VCaP (cell line): ENCODE data around the gene MPZL3.
"Not testable (repeated sequence)": the region's sequence is repeated elsewhere in the genome, so short reads cannot be mapped to it uniquely, and the experiment has no call there.

ENCODE experiments used
- H3K27ac ChIP-seq: fragments of 450-650 bp; 2 replicates; pipeline ENCODE4 v1.5.1; 2017
- TF ChIP-seq, protein P1 (sequence below): fragments of 450-650 bp; conservative IDR thresholded peaks from 2 replicates; pipeline ENCODE4 v1.5.1; 2017; ENCODE audit warnings: mild to moderate bottlenecking, moderate library complexity

MPZL3 gene

GRCh38 chr11:118186346-118187107, 65.6 kb downstream of the MPZL3 start:
- H3K27ac ChIP-seq: no peak overlapping the region
- TF ChIP-seq, protein P1, sequence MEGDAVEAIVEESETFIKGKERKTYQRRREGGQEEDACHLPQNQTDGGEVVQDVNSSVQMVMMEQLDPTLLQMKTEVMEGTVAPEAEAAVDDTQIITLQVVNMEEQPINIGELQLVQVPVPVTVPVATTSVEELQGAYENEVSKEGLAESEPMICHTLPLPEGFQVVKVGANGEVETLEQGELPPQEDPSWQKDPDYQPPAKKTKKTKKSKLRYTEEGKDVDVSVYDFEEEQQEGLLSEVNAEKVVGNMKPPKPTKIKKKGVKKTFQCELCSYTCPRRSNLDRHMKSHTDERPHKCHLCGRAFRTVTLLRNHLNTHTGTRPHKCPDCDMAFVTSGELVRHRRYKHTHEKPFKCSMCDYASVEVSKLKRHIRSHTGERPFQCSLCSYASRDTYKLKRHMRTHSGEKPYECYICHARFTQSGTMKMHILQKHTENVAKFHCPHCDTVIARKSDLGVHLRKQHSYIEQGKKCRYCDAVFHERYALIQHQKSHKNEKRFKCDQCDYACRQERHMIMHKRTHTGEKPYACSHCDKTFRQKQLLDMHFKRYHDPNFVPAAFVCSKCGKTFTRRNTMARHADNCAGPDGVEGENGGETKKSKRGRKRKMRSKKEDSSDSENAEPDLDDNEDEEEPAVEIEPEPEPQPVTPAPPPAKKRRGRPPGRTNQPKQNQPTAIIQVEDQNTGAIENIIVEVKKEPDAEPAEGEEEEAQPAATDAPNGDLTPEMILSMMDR: no peak

DNA sequence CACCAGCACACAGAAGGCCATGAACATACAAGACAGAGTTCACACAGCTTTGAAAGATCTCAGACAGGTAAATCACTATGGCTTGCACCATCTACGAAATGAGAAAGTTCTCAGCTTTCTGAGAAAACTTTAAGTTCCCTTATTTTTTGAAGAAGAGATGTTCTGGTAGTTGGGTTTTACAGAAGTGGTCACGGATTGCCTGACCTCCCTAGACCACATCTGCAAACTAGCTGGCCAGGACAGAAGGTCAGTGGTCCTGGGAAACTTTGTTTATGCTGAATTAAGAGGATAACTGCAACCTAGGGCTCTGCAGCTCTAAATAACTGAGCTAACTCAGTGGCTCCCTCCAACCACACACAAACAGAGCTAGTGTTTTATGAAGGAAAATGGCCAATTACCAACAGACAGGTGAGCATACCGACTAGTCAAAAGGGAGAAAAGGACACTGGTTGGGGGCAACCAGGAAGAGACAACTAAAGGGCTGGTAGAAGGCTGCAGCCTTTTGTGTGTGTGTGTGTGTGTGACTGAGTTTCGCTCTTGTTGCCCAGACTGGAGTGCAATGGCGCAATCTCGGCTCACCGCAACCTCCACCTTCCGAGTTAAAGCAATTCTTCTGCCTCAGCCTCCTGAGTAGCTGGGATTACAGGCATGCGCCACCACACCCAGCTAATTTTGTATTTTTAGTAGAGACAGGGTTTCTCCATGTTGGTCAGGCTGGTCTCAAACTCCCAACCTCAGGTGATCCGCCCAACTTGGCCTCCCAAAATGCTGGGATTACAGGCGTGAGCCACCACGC, 67.2 kb downstream of the MPZL3 start:
- TF ChIP-seq, protein P1: no peak
- no peak overlapping the region for H3K27ac ChIP-seq

GRCh38 chr11:118183691-118184090, 68.5 kb downstream of the MPZL3 start:
- H3K27ac ChIP-seq: not testable (repeated sequence)

DNA sequence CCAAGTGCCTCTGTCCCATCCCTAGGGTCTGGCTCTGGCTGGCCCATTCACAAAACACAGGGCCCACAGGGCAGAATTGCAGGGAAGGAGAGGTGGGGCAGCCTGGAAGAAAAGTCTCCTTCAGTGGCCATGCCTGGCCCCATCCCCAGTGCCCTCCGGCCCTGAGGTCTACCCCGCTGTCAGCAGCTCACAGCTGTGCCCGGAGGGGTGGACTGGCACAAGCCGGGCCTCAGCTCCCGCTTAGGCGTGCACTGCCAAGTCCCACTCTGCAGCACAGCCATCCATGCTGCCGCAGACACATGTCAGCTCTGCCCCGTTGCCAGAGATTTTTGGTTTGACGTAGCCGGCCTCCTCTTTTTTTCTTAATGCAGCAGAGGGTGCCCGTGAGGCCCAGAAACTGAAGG, 71.9 kb downstream of the MPZL3 start:
- H3K27ac ChIP-seq: no peak overlapping the region
- TF ChIP-seq, protein P1: no peak

GRCh38 chr11:118176778-118177134, 75.4 kb downstream of the MPZL3 start:
- H3K27ac ChIP-seq: no peak overlapping the region
- TF ChIP-seq, protein P1: no peak
